HG02798 (cell line): ENCODE results near the gene ZNF385B.

ENCODE experiments used
- ATAC-seq: cut with Tn5 transposase; IDR thresholded peaks from one replicate; pipeline ENCODE4 v1.9.1; 2021; ENCODE audit warnings: mild to moderate bottlenecking; ENCODE audit not compliant: unreplicated experiment, poor library complexity

ZNF385B gene

DNA sequence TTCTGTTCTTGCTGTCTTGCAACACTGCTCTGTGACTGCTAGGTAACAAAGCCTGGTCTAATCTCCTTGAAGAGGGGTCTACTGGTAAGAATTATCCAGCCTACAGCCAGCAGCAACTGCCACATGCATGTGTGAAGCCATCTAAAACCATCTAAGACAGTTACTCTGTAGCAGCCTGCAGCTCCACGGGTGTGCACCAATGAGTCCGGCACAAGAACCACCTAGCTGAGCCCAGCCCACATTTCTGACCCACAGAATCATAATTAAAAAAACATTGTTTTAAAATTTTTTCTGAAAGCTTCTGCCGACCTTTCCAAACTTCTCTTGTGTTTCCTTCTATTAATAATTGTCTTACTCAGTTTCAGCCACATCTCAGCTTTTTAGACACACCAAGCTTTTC, 102.8 kb downstream of the ZNF385B start:
- ATAC-seq = no peak

DNA sequence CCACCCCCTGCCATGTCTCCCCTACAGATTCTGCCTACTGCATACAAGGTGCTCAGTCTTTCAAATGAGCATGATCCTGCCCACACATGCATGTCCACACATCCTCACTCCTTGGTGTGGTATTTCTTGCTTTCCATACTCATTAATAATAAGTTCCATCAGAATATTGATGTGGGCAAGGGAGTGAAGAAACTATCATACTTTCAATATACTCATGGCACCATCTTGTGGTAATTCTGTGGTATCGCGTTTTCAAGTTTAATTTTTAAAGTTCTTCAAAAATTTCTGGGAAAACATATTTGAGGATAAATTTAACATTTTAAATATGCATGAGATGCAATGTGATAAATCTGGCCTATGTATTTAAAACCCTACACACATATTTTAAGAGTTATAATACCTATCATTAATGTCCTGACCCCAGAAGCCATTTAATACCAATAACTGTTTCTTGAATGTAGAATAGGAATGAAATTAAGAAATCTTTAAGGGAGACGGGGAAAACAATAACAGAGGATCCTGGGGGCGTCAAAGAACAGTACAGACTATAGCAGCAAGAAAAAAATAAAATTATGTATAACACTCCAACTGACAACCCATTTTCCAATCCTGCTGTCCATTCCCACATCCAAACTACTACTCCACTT, 110.1 kb downstream of the ZNF385B start:
- peak; percentile 53 for ATAC-seq

DNA sequence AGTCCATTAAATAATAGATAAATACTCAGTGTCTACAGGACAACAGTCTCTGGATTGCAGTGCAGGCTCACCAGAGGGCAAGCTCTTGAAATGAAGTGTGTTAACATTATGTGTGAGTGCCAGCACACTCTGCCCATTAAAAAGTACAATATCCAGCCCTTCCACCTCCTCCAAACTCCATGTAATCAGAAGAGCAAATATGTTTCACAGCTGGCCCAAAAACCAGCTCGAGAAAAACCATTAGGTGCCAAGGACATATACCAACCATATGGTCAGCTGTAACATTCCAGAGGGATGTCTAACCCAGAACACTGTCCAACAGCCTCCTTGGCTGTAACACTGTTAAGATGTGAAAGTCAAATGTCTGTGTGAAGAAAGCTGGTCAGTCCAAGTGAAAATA, 112.2 kb downstream of the ZNF385B start:
- no peak for ATAC-seq

DNA sequence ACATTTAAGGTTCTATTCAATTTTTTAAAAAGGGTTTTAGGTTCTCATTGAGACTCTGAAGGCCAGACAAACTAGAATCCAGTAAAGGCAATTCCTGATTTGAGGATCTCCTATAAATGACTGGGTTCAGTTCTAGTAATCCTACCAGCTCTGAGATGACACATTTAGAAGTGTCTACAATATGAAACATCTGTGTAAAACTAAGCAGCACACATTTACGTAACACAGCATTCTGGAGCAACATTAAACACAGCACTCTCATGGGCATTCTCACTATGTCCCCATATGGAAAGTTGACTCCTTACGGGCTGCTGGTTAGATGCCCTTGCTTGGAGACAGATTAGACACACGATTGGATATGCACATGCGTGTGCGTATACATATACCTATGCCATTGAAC, 114.4 kb downstream of the ZNF385B start:
- ATAC-seq = no peak

DNA sequence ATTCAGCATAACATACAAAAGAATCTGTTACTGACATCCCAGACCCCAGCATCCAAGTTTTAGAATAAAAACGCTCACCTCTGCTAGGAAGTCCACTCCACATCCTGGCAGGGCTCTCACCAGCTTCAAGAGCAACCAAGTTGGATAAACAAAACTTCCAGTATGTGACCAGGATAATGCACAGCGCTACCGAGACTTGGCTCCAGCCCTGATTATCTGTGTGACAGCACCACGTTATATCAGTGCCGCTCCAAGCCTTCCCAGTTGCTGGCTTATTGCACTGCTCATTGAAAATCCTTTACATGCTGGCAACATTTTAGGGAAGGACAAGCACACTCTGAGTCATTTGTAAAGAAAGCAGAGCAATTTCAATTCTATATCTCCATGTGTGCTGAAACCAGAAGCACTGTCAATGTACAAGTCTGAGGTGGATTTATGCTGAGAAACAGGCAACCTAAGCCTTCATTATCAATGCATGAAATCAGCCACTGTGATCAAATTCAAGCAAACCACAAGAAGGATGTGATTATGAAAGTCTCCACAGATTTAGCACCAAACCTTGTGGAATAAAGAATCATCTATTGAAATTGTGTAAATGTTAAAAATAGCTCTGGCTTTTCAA, 115.7 kb downstream of the ZNF385B start:
- ATAC-seq = no peak

DNA sequence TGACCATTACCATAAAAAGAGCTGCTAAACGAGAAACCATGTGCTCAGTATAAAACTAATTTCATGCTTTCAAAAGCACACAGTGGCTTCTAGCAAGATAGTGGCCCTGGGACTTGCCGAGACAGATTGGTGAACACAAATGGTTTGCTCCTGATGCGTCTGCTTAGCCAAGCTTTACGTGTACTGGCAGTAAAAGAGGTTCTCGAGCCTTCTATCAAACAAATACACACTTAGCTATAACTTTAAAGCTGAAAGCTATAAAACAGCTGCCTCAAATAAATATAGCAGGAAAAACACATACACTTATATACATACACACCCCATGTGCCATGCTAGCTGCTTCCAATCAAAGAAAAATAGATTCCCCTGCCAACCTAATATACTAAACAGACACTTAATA, 117.0 kb downstream of the ZNF385B start:
- ATAC-seq = no peak

DNA sequence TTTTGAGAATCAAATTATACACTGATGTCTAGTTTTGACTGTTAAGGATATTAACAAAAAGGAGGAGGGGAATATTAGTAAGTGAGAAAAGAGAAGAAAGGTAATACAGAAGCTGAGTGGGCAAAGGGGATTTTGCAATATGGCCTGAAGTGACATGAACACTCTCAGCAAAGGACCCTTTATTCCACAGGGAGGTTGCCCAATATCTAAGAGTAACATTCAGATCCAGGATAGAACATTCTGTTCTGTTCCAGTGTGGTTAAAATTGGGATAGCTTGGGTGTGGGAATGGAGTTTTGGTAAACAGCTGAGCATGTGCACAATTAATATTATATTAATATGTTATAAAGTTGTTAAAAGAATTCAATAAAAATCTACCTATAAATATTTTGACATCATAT, 120.1 kb downstream of the ZNF385B start:
- ATAC-seq = no peak

DNA sequence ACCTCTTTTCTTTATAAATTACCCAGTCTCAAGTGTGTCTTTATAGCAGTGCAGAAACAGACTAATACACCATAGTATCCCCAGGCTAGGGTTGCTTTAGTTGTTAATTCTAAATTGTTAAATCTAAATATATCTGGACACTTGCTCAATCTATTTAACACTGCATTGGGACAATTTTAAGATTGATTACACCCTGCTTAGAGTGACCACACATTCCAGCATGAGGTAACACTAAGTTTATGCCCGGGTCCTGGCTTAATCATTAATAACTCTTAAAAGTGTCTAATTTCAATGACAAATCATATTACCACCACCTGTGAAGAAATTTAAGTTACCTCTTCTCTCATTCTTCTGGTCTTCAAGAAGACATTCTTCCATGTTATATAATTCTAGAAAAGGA, 131.4 kb downstream of the ZNF385B start:
- ATAC-seq = no peak

DNA sequence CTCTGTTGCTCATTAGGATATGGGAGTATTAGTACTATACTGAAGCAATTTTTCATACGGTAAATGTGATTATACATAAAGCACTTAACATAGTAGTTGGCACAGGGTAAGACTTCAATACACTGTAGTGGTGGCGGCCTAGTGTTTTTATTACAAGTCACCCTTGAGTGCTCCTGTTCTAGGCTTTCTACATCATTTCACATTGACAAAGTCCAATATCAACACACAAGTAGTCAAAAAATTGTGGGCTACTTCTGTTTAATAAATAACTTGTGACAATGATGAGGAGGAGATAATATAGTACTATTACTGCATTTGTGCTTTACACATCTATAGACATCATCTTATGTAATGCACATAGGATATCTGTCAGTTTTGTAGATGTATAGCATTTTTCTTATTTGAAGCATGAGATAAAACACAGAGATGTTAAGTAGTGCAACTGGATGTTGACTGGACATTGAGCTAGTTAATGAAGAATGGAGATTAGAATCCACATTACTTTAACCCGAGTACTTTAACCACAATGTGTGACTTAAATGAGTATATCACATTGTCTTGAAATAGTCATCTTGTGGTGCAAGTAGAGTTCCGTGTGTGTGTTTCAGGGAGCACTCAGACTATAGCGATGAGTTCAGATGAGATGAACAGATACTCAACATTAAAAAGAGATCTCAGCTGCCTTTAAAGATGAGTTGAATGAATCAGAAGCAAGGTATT, 134.8 kb downstream of the ZNF385B start:
- ATAC-seq = no peak

DNA sequence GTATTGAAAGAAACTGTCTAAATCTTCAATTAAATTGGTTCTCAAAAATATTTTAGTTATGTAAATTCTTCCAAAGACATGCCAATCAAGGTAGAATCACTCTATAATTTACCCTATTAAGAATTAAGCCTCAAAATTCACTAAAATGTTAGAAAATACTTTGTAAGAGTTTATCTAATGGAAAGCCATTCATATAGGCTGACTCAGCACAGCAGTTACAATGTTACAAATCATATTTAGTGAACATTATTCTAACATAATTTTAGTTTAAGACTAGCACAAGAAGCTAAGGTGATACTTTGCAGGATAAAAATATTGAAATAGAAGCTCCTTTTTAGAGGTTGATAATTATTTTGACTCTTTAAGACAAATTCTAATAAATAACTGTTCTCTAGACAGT, 137.0 kb downstream of the ZNF385B start:
- ATAC-seq = no peak

DNA sequence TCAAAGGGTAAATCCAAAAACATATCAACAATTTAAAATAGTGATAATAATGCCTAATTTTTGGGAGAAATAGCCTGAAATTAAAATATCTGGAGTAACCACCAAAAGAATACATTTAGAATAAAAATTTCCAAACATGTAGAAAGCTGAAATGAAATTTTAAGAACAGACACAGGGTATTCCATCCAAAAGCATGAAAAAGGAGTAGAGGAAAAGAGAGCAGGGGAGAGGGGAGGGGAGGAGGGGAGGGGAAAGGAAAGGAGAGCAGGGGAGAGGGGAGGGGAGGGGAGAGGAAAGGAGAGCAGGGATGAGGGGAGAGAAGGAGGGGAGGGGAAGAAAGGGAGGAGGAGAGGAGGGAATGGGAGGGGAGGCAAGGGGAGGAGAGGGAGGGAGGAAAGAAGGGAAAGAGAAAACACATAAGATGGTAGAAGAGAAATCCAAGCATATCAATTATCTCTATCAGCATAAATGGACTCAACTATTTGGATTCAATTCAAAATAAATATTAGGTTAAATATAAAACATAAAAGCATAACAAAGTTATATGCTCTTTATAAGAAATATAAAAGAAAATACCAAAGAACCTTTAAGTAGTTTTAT, 141.1 kb downstream of the ZNF385B start:
- ATAC-seq = no peak

DNA sequence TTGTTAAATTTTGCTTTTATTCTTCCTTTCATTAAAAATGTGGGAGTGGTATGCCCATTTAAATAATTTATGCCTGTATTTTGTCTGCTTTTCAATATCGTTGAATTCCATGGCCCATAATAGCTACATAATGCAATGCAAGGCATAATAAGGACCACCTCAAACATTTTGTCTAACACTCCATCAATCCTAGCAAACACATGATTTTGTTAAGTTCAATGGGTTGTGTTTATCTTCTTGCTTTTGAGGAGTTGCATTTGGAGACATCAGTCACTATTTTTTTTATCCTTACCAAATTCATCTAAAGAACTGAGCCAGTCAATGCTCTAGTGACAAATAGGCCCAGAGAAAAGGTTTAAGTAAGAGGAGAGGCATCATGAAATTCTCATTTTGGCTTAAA, 145.5 kb downstream of the ZNF385B start:
- no peak for ATAC-seq

DNA sequence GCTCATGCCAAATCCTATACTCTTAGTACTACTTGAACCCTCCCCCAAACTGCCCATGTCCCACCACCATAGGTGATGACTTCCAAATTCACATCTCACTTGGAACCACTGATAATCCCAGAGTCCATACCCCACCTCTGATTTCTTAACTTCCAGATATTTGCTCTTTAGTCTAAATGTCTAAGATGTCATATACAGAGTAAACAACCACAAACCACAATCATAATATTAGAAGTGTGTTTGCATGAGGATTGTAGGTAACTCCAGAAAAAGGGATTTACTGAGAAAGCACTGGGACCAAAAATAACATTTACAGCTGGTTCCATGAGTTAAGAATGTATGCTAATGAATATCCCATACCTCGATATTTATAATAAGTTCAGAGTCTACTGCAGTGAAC, 146.2 kb downstream of the ZNF385B start:
- ATAC-seq = no peak

DNA sequence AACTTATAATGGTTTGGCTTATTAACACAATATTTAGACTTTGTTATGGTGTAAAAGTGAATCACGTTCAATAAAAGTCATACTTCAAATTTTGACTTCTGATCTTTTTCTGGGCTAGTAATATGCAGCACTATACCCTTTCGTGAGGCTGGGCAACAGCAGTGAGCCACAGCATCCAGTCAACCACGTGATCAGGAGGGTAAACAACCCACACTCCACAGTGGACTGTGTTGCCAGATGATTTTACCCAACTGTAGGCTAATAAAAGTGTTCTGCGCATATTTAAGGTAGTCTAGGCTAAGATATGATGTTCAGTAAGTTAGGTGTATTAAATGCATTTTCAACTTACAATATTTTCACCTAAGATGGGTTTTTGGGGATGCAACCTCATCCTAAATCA, 148.6 kb downstream of the ZNF385B start:
- ATAC-seq = no peak

DNA sequence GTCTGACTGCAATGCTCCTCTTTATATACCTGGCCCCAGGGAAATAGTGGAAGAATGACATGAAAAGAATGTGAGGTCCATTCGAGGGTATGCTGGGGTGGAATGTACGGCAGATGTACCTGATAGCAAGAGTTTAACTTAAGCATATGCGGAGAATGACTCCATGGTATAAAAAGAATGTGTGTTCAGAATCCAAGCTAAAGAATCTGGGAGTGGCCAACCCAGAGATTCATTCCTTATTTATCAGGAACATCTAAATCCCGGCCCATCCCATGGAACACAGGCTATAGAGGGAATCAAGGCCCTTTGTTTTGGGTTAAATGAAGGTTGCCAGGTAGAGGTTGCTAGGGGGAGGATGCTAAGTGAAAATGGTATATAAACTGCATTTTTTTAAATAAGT, 150.0 kb downstream of the ZNF385B start:
- ATAC-seq = no peak

DNA sequence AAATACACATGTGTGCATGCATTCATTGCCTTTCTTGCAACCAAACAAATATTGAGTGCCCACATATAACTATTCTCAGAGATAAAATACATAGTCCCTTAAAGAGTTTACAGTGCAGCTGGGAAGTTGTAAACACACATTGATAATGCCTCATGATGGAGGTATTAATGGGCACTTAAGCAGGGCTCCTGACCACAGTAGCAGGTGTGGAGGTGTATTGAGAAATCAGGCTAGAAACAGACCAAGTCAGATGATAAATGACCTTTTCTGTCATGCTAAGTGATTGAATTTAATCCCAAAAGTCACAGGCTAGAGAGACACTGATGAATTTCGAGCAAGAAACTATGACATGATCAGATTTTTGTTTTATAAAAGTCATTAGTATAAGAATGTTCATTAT, 157.7 kb downstream of the ZNF385B start:
- no peak for ATAC-seq

DNA sequence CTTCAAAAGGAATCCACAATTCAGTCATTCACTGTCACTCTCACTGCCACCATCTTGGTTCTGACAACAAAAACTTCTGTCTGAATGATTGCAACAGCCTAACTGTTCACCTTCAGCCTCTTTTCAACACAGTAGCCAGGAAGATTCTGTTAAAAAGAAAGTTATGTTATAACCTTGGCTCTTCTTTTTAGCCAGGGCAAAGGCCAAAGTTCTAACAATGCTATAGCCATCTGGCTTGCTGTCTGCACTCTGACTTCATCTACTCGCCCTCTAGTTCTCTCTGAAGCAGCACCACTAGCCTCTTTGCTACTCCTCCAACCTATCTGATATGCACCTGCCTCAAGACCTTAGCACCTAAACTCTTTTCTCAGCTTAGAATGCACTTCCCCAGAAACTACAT, 158.5 kb downstream of the ZNF385B start:
- no peak for ATAC-seq

DNA sequence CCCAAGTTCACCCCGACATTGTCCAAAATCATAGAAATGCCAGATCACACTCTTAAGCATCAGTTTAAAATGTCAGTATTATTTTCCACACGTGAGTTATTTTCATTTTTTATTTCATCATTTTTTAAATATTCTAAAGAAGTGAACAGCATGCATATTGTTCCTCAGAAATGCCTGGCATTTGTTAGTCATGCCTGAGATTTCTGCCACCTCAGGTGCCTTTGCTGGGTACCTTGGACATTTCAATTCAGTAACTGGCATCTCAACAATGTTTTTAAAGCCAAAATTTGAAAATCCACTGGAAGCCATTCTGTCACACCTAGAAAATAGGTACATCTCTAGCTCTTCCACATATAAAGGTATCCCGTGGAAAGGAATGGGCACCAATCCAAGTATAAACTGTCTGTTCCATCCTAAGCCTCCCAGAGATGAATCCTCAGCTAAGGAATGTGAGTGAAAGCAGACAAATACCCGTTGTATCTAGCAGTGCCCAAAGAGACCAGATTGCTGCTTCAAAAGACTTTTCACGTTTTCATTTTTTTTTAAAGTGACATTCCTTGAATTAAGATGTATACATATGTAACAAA, 159.8 kb downstream of the ZNF385B start:
- ATAC-seq = no peak

DNA sequence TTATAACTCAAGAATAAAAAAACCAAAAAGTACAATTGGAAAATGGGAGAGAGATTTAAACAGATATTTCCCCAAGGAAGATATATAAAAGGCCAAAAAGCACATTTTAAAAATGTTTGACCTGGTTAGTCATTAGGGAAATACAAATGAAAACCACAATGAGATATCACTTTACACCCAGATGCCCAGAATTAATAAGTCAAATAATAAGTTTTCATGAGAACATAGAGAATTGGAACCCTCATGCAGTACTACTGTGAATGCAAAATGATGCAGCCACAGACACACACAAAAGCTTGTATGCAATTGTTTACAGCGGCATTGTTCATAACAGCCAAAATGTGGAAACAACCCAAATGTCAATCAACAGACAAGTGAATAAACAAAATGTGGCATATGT, 165.9 kb downstream of the ZNF385B start:
- ATAC-seq = no peak

DNA sequence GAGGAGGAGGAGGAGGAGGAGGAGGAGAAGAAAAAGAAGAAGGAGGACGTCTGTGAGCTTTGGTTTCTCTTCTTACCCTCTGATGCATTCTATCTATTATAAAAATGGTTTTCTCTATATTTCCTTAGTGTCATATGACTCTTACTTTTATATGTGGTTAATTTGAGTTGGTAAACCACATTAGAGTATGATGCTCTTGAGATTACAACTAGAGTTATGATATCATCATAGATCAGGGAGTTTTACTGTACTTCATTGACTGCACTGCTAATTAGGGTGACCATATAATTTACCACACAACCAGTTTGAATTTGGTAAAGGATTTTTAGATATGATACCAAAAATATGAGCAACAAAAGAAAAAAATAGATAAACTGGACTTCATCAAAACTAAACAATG, 166.4 kb downstream of the ZNF385B start:
- ATAC-seq = no peak

DNA sequence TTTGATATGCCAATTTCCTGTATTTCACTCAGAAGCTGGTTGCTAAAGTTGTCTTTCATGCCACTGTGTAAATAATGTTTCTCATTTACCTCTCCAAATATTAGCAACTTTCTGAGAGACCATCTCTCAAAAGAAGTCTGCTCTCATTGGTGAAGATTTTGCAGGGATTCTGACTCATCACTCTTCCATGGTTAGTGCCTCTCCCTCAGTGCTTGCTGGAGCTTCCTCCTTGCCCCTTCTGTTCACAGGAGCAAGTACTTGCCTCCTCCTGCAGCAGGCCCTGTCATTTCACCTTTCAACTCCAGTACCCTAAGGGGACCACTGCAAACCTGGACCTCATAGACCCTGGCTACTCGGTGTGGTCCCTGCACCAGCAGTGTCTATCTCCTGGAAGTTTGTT, 168.8 kb downstream of the ZNF385B start:
- no peak for ATAC-seq
